Mucosa of descending colon (tissue), 3 donors: Measurements from ENCODE around the gene LTN1. TPM values are rescaled to one million over a fixed set of nuclear protein-coding genes. Genes with fewer than 3 reads are reported as not detected.
"Not testable (repeated sequence)": the region's sequence is repeated elsewhere in the genome, so short reads cannot be mapped to it uniquely, and the experiment has no call there.

Experiments used
- ATAC-seq: fragments of 200-7000 bp; cut with Tn5 transposase; one replicate; pipeline ENCODE4 v1.9.1; 2020; ENCODE audit warnings: mild to moderate bottlenecking, moderate library complexity
- DNase-seq, 3 donors: peaks; one replicate each; pipeline ENCODE4 v3.0.0-alpha.2; 2020
- H3K36me3 ChIP-seq: fragments of 200-600 bp; one replicate; pipeline ENCODE4 v1.8.0; 2021; ENCODE audit warnings: low read depth, mild to moderate bottlenecking
- H3K4me1 ChIP-seq: fragments of 200-600 bp; one replicate; pipeline ENCODE4 v1.8.0; 2021; ENCODE audit warnings: low read depth, mild to moderate bottlenecking
- H3K4me3 ChIP-seq: fragments of 200-600 bp; one replicate; pipeline ENCODE4 v1.8.0; 2021; ENCODE audit warnings: mild to moderate bottlenecking
- H3K9me3 ChIP-seq: fragments of 200-600 bp; one replicate; pipeline ENCODE4 v1.8.0; 2021; ENCODE audit warnings: mild to moderate bottlenecking
- CTCF ChIP-seq: fragments of 200-600 bp; IDR thresholded peaks from one replicate; pipeline ENCODE4 v1.8.0; 2022; ENCODE audit warnings: antibody characterized with exemption, mild to moderate bottlenecking
- intact Hi-C, 2 donors: fragments of 100-400 bp; cut with DNase I in 1 of 2; cut with micrococcal nuclease in 1 of 2; formaldehyde crosslinking; loops; one replicate each; pipeline versions ENCODE4 v1.11.0 to v1.11.1; 2022; cut with DNase I, micrococcal nuclease
- total RNA-seq, 3 donors: library from RNA; stranded (reverse); fragmentation: NEBNext Ultra II Directional in 2 of 3; extraction: Animal tissue kit (Norgen Biotek cat#: 25700) in 2 of 3; gene quantifications; one replicate each; pipeline versions ENCODE4 v1.2.1 to v1.2.4, GENCODE V29; 2021 to 2023
- donor health status: DM: no; HTN: no; CAD: no; lungs with moderate emphysema.
- donor health status: DM: no; HTN: no; CAD: no.
- donor health status: DM: no; HTN: yes; CAD: no.

LTN1 gene
- total RNA-seq, 3 donors from 2014 or later = 24.5 to 32.7 (median 30.9) TPM

GRCh38 chr21:28937737-28938136 is 54.9 kb downstream of the LTN1 start:
- no peak overlapping the region for H3K4me3 ChIP-seq
- DNase-seq (no peak), ATAC-seq (peak; percentile 72)
- no peaks in the 10 kb centered on the region for H3K36me3 ChIP-seq
- TF ChIP-seq CTCF = no peak
- no peaks in the 10 kb centered on the region for H3K9me3 ChIP-seq
- intact Hi-C loops = no loop called here
- H3K4me1 ChIP-seq = peaks cover 4% of the 10 kb centered on the region

- Histone ChIP-seq H3K4me3 (no peak overlapping the region), H3K4me1 (peaks cover 4% of the 10 kb centered on the region), H3K9me3 (no peaks in the 10 kb centered on the region), H3K36me3 (no peaks in the 10 kb centered on the region)
- no peak for ATAC-seq
- intact Hi-C loops = no loop called here
- TF ChIP-seq CTCF = no peak
- no peak for DNase-seq
These were observed 56.0 kb downstream of the LTN1 start for GRCh38 chr21:28936721-28937120.

- intact Hi-C loops = no loop called here
- no peak overlapping the region for H3K4me3 ChIP-seq
- DNase-seq (no peak), ATAC-seq (no peak)
- TF ChIP-seq CTCF = no peak
- no peaks in the 10 kb centered on the region for H3K36me3 ChIP-seq
- no peaks in the 10 kb centered on the region for H3K9me3 ChIP-seq
- peaks cover 4% of the 10 kb centered on the region for H3K4me1 ChIP-seq
These were observed 56.6 kb downstream of the LTN1 start for GRCh38 chr21:28936036-28936435.

- Histone ChIP-seq H3K36me3 (no peaks in the 10 kb centered on the region), H3K9me3 (no peaks in the 10 kb centered on the region), H3K4me3 (no peak overlapping the region), H3K4me1 (peaks cover 4% of the 10 kb centered on the region)
- no peak for TF ChIP-seq CTCF
- ATAC-seq (no peak), DNase-seq (no peak)
- intact Hi-C loops = no loop called here
These were observed 60.0 kb downstream of the LTN1 start for GRCh38 chr21:28932717-28933116.

- H3K36me3 ChIP-seq = not testable (repeated sequence)
These were observed 60.8 kb downstream of the LTN1 start for GRCh38 chr21:28931708-28932372.

GRCh38 chr21:28928578-28929420 is 63.9 kb downstream of the LTN1 start:
- no peaks in the 10 kb centered on the region for H3K9me3 ChIP-seq
- H3K36me3 ChIP-seq = no peaks in the 10 kb centered on the region
- DNase-seq (no peak), ATAC-seq (no peak)
- H3K4me1 ChIP-seq = no peaks in the 10 kb centered on the region
- no peak for TF ChIP-seq CTCF
- H3K4me3 ChIP-seq = no peak overlapping the region
- intact Hi-C loops = no loop called here

More at GRCh38 chr21:28931708-28932372, 60.8 kb downstream of the LTN1 start:
- DNase-seq, intact Hi-C loops, H3K9me3 ChIP-seq, H3K4me3 ChIP-seq, ATAC-seq, H3K4me1 ChIP-seq: not testable (repeated sequence)
